Body of pancreas (tissue), 4 donors: ENCODE data around the gene KIF24. TPM values are rescaled to one million over a fixed set of nuclear protein-coding genes. Genes with fewer than 3 reads are reported as not detected.
"Not testable (repeated sequence)": the region's sequence is repeated elsewhere in the genome, so short reads cannot be mapped to it uniquely, and the experiment has no call there.

Source experiments
- ATAC-seq: fragments of 150-250 bp; one replicate; pipeline ENCODE4 v1.9.1; 2016
- DNase-seq, 4 donors: peaks; one replicate each; pipeline ENCODE4 v3.0.0-alpha.2; 2019
- H3K27ac ChIP-seq, 4 donors: fragments of 200-600 bp; sonication (generic); 1 replicate in 3 of 4; 2 replicates in 1 of 4; pipeline versions ENCODE4 v1.5.1 to v1.6.1; 2016 to 2019; ENCODE audit warnings: mild to moderate bottlenecking in 1 of 4, mixed read lengths in 1 of 4, moderate library complexity in 1 of 4
- H3K27me3 ChIP-seq, 2 donors: fragments of 200-600 bp; sonication (generic); one replicate each; pipeline ENCODE4 v1.6.0; 2016; ENCODE audit warnings: mild to moderate bottlenecking in 1 of 2
- H3K36me3 ChIP-seq, 2 donors: fragments of 200-600 bp; sonication (generic); replicated peaks in 1 of 2; 2 replicates each; pipeline ENCODE4 v1.5.1; 2016; ENCODE audit warnings: low read depth in 2 of 2; ENCODE audit not compliant: insufficient read depth in 1 of 2
- H3K4me1 ChIP-seq: fragments of 200-600 bp; sonication (generic); one replicate; pipeline ENCODE4 v1.6.0; 2016
- H3K4me3 ChIP-seq, 2 donors: fragments of 200-600 bp; sonication (generic); 1 replicate in 1 of 2; 2 replicates in 1 of 2; pipeline ENCODE4 v1.5.1; 2016 to 2019
- H3K9me3 ChIP-seq, 3 donors: fragments of 200-600 bp; sonication (generic); 1 replicate in 2 of 3; 2 replicates in 1 of 3; pipeline ENCODE4 v1.5.1; 2016
- POLR2A ChIP-seq, 3 donors: fragments of 450-650 bp; IDR thresholded peaks; one replicate each; pipeline ENCODE4 v1.6.1; 2016; ENCODE audit warnings: antibody characterized with exemption in 3 of 3, mild to moderate bottlenecking in 2 of 3
- WGBS, 2 donors: methylation state at CpG; one replicate each; pipeline ENCODE4 v1.1.5; 2017; 5-methylcytosine and 5-hydroxymethylcytosine counted together
- intact Hi-C: fragments of 100-400 bp; cut with DNase I; formaldehyde crosslinking; loops from one replicate; pipeline ENCODE4 v1.15.1; 2023
- total RNA-seq, 2 donors: library from RNA; depleted of rRNA; stranded (reverse); fragments of >200 nt; gene quantifications; one replicate each; pipeline ENCODE4 v1.1.0, GENCODE V29; 2016
- TF ChIP-seq, protein P1 (sequence below), 7 experiments: fragments of 450-650 bp in 4 of 7; fragments of 200-600 bp in 3 of 7; sonication (generic) in 3 of 7; IDR thresholded peaks; one replicate each; pipeline ENCODE4 v1.5.1; 2016 to 2019; ENCODE audit warnings: antibody characterized with exemption in 7 of 7

Gene KIF24
- total RNA-seq, 2 donors from 2014 or later, result 0.26 to 0.33 TPM

- no peak for TF ChIP-seq POLR2A (IDR thresholded peaks at IDR 0.05)
- TF ChIP-seq, protein P1, sequence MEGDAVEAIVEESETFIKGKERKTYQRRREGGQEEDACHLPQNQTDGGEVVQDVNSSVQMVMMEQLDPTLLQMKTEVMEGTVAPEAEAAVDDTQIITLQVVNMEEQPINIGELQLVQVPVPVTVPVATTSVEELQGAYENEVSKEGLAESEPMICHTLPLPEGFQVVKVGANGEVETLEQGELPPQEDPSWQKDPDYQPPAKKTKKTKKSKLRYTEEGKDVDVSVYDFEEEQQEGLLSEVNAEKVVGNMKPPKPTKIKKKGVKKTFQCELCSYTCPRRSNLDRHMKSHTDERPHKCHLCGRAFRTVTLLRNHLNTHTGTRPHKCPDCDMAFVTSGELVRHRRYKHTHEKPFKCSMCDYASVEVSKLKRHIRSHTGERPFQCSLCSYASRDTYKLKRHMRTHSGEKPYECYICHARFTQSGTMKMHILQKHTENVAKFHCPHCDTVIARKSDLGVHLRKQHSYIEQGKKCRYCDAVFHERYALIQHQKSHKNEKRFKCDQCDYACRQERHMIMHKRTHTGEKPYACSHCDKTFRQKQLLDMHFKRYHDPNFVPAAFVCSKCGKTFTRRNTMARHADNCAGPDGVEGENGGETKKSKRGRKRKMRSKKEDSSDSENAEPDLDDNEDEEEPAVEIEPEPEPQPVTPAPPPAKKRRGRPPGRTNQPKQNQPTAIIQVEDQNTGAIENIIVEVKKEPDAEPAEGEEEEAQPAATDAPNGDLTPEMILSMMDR (IDR thresholded peaks at IDR 0.05), result no peak
- H3K9me3 ChIP-seq, result no peaks in the 10 kb centered on the region
- peaks cover 0 to 6% of the 10 kb centered on the region in 2 donors for H3K36me3 ChIP-seq
- peaks cover 22% of the 10 kb centered on the region for H3K4me1 ChIP-seq
- DNase-seq (peak in 2 of 4 donors; percentile 37 to 49), ATAC-seq (peak; percentile 47)
- WGBS, 2 donors, result 10 to 14% methylated on average over 1 to 2 of the region's 2 CpGs
- H3K4me3 ChIP-seq, result no peak overlapping the region
- peak overlapping the region in 1 of 4 donors; percentile 12 for H3K27ac ChIP-seq
- H3K27me3 ChIP-seq, result no peaks in the 10 kb centered on the region
- intact Hi-C loops, result no loop called here
These were observed 36.2 kb upstream of the KIF24 start for GRCh38 chr9:34365282-34365681.

- intact Hi-C loops, result no loop called here
- Histone ChIP-seq H3K9me3 (no peaks in the 10 kb centered on the region), H3K36me3 (no peaks in the 10 kb centered on the region), H3K27me3 (no peaks in the 10 kb centered on the region), H3K4me1 (peaks cover 22% of the 10 kb centered on the region), H3K27ac (peak overlapping the region in 1 of 4 donors; percentile 45), H3K4me3 (no peak overlapping the region)
- WGBS, 2 donors, result 76 to 91% methylated on average over 13 of the region's 13 CpGs
- TF ChIP-seq, protein P1 (IDR thresholded peaks at IDR 0.05), result no peak
- no peak for TF ChIP-seq POLR2A (IDR thresholded peaks at IDR 0.05)
- DNase-seq (no peak), ATAC-seq (no peak)
These were observed 34.7 kb upstream of the KIF24 start for GRCh38 chr9:34363619-34364351.

DNA sequence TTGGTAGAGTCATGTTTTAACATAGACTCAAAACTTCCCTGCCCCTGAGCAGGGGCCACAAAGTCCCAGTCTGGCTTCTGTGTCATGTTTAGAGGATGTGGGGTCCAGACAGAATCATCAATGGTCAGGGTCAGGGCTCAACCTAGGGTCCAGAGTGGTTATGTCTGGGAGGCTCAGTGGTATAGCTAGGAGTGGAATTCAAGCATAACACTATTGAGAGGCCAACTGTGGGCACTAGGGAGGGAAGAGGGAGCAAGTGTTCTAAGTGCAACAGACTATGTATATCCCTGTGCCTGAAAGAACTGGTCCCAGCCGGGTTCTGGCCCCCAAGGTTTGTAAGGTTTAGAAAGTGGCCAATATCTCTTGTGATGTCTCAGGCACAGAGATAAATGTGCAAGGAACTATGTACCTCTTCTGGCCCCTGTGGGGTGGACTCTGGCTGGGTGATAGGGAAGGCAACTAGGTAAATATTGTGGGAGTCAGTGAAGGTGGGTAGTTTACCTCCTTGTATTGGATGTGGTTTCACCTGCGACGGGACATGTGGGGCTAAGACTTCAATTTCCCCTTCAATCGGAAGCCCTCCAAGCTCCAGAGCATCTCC is 33.6 kb upstream of the KIF24 start:
- Histone ChIP-seq H3K27me3 (no peaks in the 10 kb centered on the region), H3K36me3 (no peaks in the 10 kb centered on the region), H3K9me3 (no peaks in the 10 kb centered on the region), H3K4me1 (peaks cover 22% of the 10 kb centered on the region), H3K27ac (no peak overlapping the region), H3K4me3 (no peak overlapping the region)
- ATAC-seq (no peak), DNase-seq (no peak)
- WGBS, 2 donors, result 76 to 78% methylated on average over 4 of the region's 4 CpGs
- intact Hi-C loops, result no loop called here
- TF ChIP-seq, protein P1 (IDR thresholded peaks at IDR 0.05), result no peak
- TF ChIP-seq POLR2A (IDR thresholded peaks at IDR 0.05), result no peak

DNA sequence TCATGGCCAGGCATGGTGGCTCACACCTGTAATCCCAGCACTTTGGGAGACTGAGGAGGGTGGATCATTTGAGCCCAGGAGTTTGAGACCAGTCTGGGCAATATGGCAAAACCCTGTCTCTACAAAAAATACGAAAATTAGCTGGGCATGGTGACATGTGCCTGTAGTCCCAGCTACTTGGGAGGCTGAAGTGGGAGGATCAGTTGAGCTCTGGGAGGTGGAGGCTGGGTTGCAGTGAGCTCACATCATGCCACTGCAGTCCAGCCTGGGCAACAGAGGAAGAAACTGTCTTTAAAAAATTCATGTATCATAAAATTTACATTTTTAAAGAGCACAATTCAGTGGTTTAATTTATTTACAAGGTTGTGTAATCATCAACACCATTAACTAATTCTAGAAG is 23.9 kb upstream of the KIF24 start:
- Histone ChIP-seq H3K27ac (peak overlapping the region in 3 of 4 donors; percentile 75 to 91 (median 85)), H3K4me1 (peaks cover 18% of the 10 kb centered on the region)
- ATAC-seq, intact Hi-C loops, H3K27me3 ChIP-seq, H3K9me3 ChIP-seq, H3K4me3 ChIP-seq, H3K36me3 ChIP-seq, DNase-seq: not testable (repeated sequence)
- 71 to 96% methylated on average over 1 of the region's 1 CpG for WGBS, 2 donors

GRCh38 chr9:34352122-34352652 is 23.1 kb upstream of the KIF24 start:
- ATAC-seq, result peak; percentile 100
- WGBS, 2 donors, result 29 to 32% methylated on average over 7 of the region's 7 CpGs
- H3K4me3 ChIP-seq, H3K9me3 ChIP-seq, intact Hi-C loops, H3K27me3 ChIP-seq, H3K36me3 ChIP-seq: not testable (repeated sequence)
- Histone ChIP-seq H3K4me1 (peaks cover 24% of the 10 kb centered on the region), H3K27ac (peak overlapping the region; percentile 74 to 91 (median 80))
- DNase-seq, result peak; percentile 57 to 80 (median 67)
